Measurements from ENCODE around the gene CLDND1. TPM values are rescaled to one million over a fixed set of nuclear protein-coding genes. Genes with fewer than 3 reads are reported as not detected.

CLDND1 gene
- total RNA-seq, 1 donor from 2014 or later = 689 TPM

GRCh38 chr3:98521897-98522543, 682 bp downstream of the CLDND1 start:
- intact Hi-C loops (cut with micrococcal nuclease) = loop anchor here (1.0 to 10.0 kb wide), 14 partner anchors 9 to 1879 kb away; partner anchors contain the start of genes ARL6, CMSS1, CPOX and DCBLD2

- intact Hi-C loops (cut with micrococcal nuclease) = loop anchor here (10.0 kb wide), 1 partner anchor 335 kb away; no protein-coding TSS in a partner anchor
These were observed 3.4 kb downstream of the CLDND1 start for GRCh38 chr3:98519351-98519750.

- intact Hi-C loops (cut with micrococcal nuclease) = loop anchor here (10.0 kb wide), 1 partner anchor 334 kb away; no protein-coding TSS in a partner anchor
These were observed 3.9 kb downstream of the CLDND1 start for GRCh38 chr3:98518816-98519215.

DNA sequence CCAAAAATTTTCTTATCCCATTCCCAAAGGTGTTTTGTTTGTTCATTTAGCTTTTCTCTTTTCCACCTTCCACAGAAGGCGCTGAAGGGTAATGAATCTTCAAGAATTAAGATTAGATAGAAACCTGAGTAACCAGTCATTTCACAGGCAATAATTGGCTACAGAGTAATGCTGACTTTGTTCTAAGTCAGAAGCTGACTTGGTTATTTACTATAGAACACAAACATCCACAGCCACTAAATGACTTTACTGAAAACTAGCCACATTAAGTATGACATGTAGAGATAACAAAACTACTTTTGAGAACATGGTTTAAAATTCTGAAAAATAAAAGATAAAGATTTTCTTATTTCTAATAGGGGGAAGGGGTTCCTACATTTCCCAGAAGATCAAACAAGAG, 7.8 kb downstream of the CLDND1 start:
- intact Hi-C loops (cut with micrococcal nuclease) = loop anchor here (10.0 kb wide), 1 partner anchor 330 kb away; no protein-coding TSS in a partner anchor

DNA sequence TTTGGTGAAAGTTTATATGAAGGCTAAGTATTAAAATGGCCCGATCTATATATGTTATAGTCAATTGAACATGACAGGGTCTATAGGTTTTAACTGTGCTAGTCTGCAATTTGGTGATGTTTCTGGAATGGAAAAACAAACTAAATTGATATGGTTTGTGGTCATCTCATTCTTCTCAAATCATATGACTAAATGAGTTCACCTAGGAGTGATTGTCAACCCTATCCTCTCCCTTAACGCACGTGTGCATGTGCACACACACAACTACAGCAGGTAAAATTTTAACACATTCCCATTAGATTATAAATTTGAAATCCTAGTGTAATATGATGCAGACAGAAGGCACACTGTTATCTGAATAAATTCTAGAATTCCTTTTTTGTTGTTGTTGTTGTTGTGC, 9.0 kb downstream of the CLDND1 start:
- intact Hi-C loops (cut with micrococcal nuclease) = loop anchor here (1.0 to 10.0 kb wide), 2 partner anchors 8 to 329 kb away; no protein-coding TSS in a partner anchor

DNA sequence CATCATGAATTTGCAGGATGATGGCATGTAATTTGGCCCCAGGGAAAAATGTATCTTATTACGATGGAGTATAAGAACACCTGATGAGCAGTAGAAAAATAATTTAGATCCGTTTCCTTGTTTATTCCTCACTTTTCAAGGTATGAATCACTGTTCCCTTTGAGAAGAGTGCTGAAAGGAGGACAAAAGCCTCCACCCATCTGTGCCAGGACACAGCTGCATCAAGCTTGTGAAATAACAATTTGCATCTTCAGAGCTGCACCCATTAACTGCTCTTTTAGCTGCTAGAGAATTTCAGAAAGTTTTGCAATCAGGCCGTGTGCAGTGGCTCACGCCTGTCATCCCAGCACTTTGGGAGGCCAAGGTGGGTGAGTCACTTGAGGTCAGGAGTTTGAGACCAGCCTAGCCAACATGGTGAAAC, 9.6 kb downstream of the CLDND1 start:
- intact Hi-C loops (cut with micrococcal nuclease) = loop anchor here (1.0 to 10.0 kb wide), 2 partner anchors 8 to 328 kb away; no protein-coding TSS in a partner anchor

- intact Hi-C loops (cut with micrococcal nuclease) = loop anchor here (10.0 kb wide), 1 partner anchor 328 kb away; no protein-coding TSS in a partner anchor
These were observed 10.1 kb downstream of the CLDND1 start for GRCh38 chr3:98512576-98512975.

DNA sequence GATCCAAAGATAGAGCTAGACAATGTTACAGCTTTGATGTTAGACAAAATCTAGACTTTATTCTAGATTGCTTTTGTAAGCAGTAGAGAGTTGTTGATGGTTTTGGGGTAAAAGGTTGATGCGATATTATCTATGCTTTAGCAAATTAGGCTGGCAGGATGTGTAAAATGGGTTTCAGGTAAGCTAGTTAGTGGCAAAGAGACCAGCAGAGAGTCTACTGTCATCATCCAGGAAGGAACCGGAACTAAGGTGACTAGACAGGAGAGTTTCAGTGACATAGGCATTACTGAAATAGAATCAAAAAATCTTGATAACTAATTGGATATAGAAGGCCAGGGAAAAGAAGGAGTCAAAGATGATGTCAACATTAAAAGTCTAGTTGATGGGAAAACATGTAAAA, 14.1 kb downstream of the CLDND1 start:
- intact Hi-C loops (cut with micrococcal nuclease) = no loop called here

DNA sequence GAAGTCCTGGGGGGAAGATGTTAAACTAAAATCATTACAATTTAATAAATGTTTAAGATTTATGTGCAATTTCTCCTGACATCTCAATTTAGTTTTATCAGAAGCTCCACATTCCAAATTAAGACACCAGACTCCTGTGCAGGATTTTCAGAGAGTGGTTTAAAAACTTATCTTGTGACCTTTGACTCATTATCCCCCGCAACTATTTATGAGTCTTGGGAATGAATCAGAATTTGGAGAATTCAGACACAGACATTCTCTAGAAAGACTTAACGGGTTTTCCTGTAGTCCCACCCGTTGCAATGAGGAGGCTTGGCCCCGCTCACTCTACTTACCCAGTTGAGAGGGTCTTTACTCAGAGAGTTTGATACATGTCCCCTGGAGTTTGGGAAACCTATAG, 18.2 kb downstream of the CLDND1 start:
- intact Hi-C loops (cut with micrococcal nuclease) = no loop called here

GRCh38 chr3:98501863-98502576, 20.7 kb downstream of the CLDND1 start:
- intact Hi-C loops (cut with micrococcal nuclease) = no loop called here

GRCh38 chr3:98501270-98501669, 21.4 kb downstream of the CLDND1 start:
- intact Hi-C loops (cut with micrococcal nuclease) = no loop called here

DNA sequence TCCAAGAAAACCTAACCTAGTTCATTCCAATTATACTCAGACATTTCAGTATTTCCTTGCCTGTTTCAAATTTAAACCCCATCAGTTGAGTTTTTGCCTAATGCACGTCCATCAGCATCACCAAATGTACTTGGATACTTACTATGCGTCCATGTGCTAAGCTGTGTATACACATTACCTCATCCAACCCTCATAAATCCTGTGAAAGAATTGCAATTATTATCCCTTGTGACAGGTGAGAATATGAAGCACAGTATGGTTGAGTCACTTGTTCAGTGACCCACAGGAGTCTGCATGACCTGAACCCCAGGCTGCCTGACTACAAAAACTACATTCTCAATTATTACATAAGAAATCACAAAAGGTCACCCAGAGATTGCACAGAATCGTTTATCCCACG, 22.7 kb downstream of the CLDND1 start:
- intact Hi-C loops (cut with micrococcal nuclease) = no loop called here

GRCh38 chr3:98497381-98497780, 25.3 kb downstream of the CLDND1 start, which contains the start of gene OR5K2:
Gene OR5K2, plus strand, starts transcription at chr3:98497681. Its CDS starts 0 bp downstream, at chr3:98497681.
- intact Hi-C loops (cut with micrococcal nuclease) = no loop called here

DNA sequence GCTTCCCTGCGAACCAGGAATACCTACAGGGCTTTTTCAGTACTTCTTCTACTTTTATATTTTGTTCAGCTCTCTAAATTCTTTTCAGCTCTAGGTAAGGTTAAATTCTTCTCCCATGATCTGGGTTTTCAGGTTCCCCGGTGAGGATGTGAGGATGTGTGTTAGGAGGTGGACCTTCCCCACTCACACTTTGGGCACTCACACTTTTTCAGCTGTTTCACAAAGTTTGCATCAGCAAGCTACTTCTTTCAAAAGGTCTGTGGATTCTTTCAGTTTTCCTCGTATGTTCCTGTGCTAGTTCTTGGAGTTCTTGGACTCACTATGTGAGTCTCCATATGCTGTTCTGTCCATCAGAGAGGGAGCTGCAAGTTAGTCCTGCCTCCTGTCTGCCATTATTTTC, 39.1 kb downstream of the CLDND1 start:
- intact Hi-C loops (cut with micrococcal nuclease) = no loop called here

GRCh38 chr3:98482717-98483482, 39.8 kb downstream of the CLDND1 start:
- intact Hi-C loops (cut with micrococcal nuclease) = no loop called here

Other genes with a start within 250 kb of the CLDND1 start
- gene OR5H2, start 240.4 kb downstream of the CLDND1 start, total RNA-seq = not detected in 2 replicates
- not detected in 2 replicates for gene OR5K4, start 169.0 kb downstream of the CLDND1 start, total RNA-seq
- not detected in 2 replicates for gene OR5K3, start 132.2 kb downstream of the CLDND1 start, total RNA-seq
- gene OR5K1, start 59.7 kb downstream of the CLDND1 start, total RNA-seq = not detected in 2 replicates
- not detected in 2 replicates for gene OR5K2, start 25.2 kb downstream of the CLDND1 start, total RNA-seq
- 30.4 and 31.1 TPM in 2 replicates for gene GPR15, start 9.1 kb upstream of the CLDND1 start, total RNA-seq
- gene CPOX, start 70.7 kb upstream of the CLDND1 start, total RNA-seq = 77.6 and 81.3 TPM in 2 replicates
- 0.29 TPM in 1 of 2 replicates, not detected in the other for gene ST3GAL6, start 240.4 kb upstream of the CLDND1 start, total RNA-seq